ENCODE data around the gene CXorf58.
A peak's percentile ranks its signal among the peaks of the same experiment; 100 is the strongest.

CXorf58 gene

DNA sequence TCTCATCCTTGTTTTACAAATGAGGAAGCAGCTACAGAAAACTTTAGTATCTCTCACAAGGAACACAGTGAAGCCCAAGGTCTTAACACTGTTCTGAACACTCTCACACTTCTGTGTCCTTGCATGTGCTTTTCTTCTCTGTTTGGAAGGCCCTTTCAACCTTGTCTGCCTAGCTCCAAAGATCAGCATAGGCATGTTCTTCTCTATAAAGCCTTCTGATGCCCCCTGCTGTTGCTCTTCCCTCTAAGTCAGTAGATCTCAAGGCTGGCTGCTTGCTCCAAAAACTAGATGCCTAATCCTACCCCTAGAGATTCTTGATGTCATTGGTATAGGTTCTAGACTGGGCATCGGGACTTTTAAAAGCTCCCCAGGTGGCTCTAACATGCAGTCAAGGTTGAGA is 6.0 kb upstream of the CXorf58 start:
- no peak overlapping the region for H3K4me3 ChIP-seq (replicated peaks; ENCODE audit: low read depth, low read length)

DNA sequence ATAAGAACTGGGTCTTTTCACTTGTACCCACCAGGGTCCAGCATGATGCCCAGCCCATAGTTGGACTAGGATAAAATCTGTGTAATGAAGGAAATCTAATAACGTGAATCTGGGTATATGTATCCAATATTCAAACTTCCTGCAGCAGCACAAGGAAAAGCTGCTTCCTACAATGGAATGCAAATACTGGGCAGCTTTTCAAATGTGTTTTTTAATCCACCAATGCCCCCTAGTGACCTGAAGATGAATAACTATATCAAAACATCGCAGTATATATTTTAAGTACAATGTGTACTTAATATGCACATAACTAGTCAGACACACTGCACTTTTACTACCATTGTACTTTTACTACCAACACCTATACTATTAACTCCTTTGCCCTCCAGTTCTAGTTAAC is 5.4 kb upstream of the CXorf58 start:
- TF ChIP-seq CTCF (IDR thresholded peaks at IDR 0.05; ENCODE audit: low read length, missing control alignments), result peak; percentile 37
- no peak overlapping the region for H3K4me3 ChIP-seq (replicated peaks; ENCODE audit: low read depth, low read length)
- peak; percentile 79 for DNase-seq (ENCODE audit: low read depth)

More for the DNA sequence above, 6.0 kb upstream of the CXorf58 start:
- TF ChIP-seq CTCF (IDR thresholded peaks at IDR 0.05; ENCODE audit: low read length, missing control alignments), result peak; percentile 57
- peak; percentile 90 for DNase-seq (ENCODE audit: low read depth)

DNA sequence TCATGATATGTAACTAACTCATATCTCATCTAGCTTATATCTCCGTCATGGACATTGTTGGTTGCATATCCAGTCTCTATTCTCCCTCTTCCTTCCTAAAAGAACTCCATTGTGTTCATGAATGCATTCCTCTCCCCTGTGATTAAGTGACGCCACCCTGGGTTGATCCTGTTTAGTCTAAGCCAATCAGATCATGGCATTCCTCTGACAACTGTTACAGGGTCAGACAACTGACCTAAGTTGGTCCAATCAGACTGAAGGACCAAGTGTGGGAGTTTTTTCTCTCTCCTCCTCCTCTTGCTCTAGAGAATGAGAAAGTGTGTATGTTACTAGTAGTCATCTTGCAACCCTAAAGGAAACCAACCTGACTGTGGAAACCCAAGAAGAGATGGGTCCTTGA is 3.7 kb upstream of the CXorf58 start:
- peak; percentile 74 for DNase-seq (ENCODE audit: low read depth)
- no peak for TF ChIP-seq CTCF (IDR thresholded peaks at IDR 0.05; ENCODE audit: low read length, missing control alignments)
- H3K4me3 ChIP-seq (replicated peaks; ENCODE audit: low read depth, low read length), result no peak overlapping the region

DNA sequence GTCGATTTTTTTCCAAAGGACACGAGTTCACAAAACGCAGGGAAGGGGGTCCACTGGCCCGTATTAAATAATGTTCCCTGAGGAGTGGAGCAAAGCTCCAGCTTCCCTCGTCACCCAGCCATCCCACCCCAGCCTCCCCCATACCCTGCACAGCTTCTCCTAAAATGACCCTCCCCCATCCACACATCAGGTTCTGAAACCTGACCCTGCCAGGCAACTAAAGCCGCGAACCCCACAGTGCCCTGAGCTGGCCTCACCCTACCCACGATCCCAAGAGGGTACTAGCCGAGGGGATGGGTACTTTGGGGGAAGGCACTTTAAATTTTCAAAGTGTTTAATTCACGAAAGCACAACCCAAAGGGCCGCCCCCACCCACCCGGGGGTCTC is 702 bp upstream of the CXorf58 start:
- TF ChIP-seq CTCF (IDR thresholded peaks at IDR 0.05; ENCODE audit: low read length, missing control alignments), result no peak
- H3K4me3 ChIP-seq (replicated peaks; ENCODE audit: low read depth, low read length), result peak overlapping the region; percentile 67
- no peak for DNase-seq (ENCODE audit: low read depth)

GRCh38 chrX:23908219-23909004 is 606 bp downstream of the CXorf58 start:
- peak overlapping the region; percentile 36 for H3K4me3 ChIP-seq (replicated peaks; ENCODE audit: low read depth, low read length)
- no peak for DNase-seq (ENCODE audit: low read depth)
- TF ChIP-seq CTCF (IDR thresholded peaks at IDR 0.05; ENCODE audit: low read length, missing control alignments), result peak; percentile 30

DNA sequence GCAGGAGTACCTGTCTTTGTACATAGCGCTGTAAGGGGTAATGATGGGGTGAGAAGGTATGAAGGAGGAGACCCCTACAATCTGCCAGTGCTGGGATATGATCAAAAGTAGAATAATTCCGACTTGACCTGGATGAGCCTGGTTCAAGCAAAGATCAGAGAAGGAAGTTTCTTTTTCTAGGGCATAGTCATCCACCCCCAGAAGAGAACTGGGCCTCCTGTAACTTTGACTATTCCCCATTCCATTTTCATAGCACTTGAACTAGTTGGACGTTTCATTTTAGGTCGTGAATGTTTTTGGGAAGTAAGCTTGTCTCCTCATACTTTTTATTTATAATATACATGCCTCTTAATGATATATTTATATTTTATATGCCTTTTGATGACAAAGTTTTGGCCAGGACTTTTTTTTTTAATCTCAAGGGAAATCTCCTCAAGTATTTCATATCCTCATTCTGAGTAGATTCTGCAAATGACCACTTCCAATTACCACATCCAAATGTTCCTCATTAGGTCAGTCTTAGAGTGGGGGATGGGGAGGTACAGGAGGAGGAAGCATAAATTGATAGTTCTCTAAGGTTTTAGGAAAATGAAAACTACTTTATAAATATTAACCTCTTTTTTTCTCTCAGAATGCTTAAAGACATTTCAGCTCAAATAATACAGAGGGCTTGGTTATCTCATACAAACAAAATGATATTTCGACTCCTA is 3.5 kb downstream of the CXorf58 start:
- no peak overlapping the region for H3K4me3 ChIP-seq (replicated peaks; ENCODE audit: low read depth, low read length)
- TF ChIP-seq CTCF (IDR thresholded peaks at IDR 0.05; ENCODE audit: low read length, missing control alignments), result no peak
- no peak for DNase-seq (ENCODE audit: low read depth)
